Nephron progenitor cell (in vitro differentiated cells): Measurements from ENCODE around the gene TMEM87A.

ENCODE experiments used
- DNase-seq: peaks from one replicate; pipeline ENCODE4 v3.0.0; 2021
- H3K27ac Mint-ChIP-seq: 2 replicates; pipeline ENCODE4 v1.8.0; 2021; ENCODE audit warnings: mild to moderate bottlenecking, moderate library complexity, mixed read lengths
- H3K27me3 Mint-ChIP-seq: 2 replicates; pipeline ENCODE4 v1.8.0; 2021; ENCODE audit warnings: mild to moderate bottlenecking, low read depth, mixed read lengths; ENCODE audit not compliant: poor library complexity
- H3K36me3 Mint-ChIP-seq: 2 replicates; pipeline ENCODE4 v1.8.0; 2021; ENCODE audit warnings: low read depth, mixed read lengths
- H3K4me1 Mint-ChIP-seq: 2 replicates; pipeline ENCODE4 v1.8.0; 2021; ENCODE audit warnings: mixed read lengths
- H3K4me3 Mint-ChIP-seq: 2 replicates; pipeline ENCODE4 v1.8.0; 2021; ENCODE audit warnings: mild to moderate bottlenecking, moderate library complexity, mixed read lengths
- H3K9me3 Mint-ChIP-seq: 2 replicates; pipeline ENCODE4 v1.8.0; 2021; ENCODE audit warnings: mild to moderate bottlenecking, moderate library complexity, mixed read lengths
- CTCF ChIP-seq: fragments of 200-600 bp; sonication (generic); IDR thresholded peaks from 2 replicates; pipeline ENCODE4 v1.5.0; 2021; ENCODE audit warnings: antibody characterized with exemption

TMEM87A gene

GRCh38 chr15:42284551-42284950 is 11.3 kb upstream of the TMEM87A start:
- Mint-ChIP-seq H3K4me3 (no peak overlapping the region), H3K36me3 (no peaks in the 10 kb centered on the region), H3K9me3 (no peaks in the 10 kb centered on the region), H3K27me3 (no peaks in the 10 kb centered on the region), H3K4me1 (peaks cover 15% of the 10 kb centered on the region), H3K27ac (no peak overlapping the region)
- TF ChIP-seq CTCF = no peak
- DNase-seq = no peak

- Mint-ChIP-seq H3K27ac (no peak overlapping the region), H3K4me1 (peaks cover 15% of the 10 kb centered on the region), H3K36me3 (no peaks in the 10 kb centered on the region), H3K27me3 (no peaks in the 10 kb centered on the region), H3K4me3 (no peak overlapping the region), H3K9me3 (no peaks in the 10 kb centered on the region)
- no peak for TF ChIP-seq CTCF
- no peak for DNase-seq
Measured at GRCh38 chr15:42283671-42284070, 10.4 kb upstream of the TMEM87A start.

GRCh38 chr15:42282926-42283325 is 9.7 kb upstream of the TMEM87A start:
- H3K27me3 Mint-ChIP-seq = no peaks in the 10 kb centered on the region
- no peak for DNase-seq
- H3K4me3 Mint-ChIP-seq = no peak overlapping the region
- peak overlapping the region; percentile 88 for H3K27ac Mint-ChIP-seq
- H3K4me1 Mint-ChIP-seq = peaks cover 15% of the 10 kb centered on the region
- H3K9me3 Mint-ChIP-seq = no peaks in the 10 kb centered on the region
- no peaks in the 10 kb centered on the region for H3K36me3 Mint-ChIP-seq
- no peak for TF ChIP-seq CTCF

GRCh38 chr15:42282344-42282743 is 9.1 kb upstream of the TMEM87A start:
- TF ChIP-seq CTCF = no peak
- Mint-ChIP-seq H3K4me3 (no peak overlapping the region), H3K4me1 (peaks cover 15% of the 10 kb centered on the region), H3K36me3 (no peaks in the 10 kb centered on the region), H3K27me3 (no peaks in the 10 kb centered on the region), H3K9me3 (no peaks in the 10 kb centered on the region), H3K27ac (peak overlapping the region; percentile 88)
- DNase-seq = no peak

GRCh38 chr15:42279234-42279723 is 6.0 kb upstream of the TMEM87A start:
- DNase-seq = no peak
- TF ChIP-seq CTCF = no peak
- Mint-ChIP-seq H3K4me3 (no peak overlapping the region), H3K27me3 (no peaks in the 10 kb centered on the region), H3K9me3 (no peaks in the 10 kb centered on the region), H3K36me3 (no peaks in the 10 kb centered on the region), H3K27ac (no peak overlapping the region), H3K4me1 (peaks cover 35% of the 10 kb centered on the region)

GRCh38 chr15:42276762-42277161 is 3.5 kb upstream of the TMEM87A start:
- Mint-ChIP-seq H3K36me3 (no peaks in the 10 kb centered on the region), H3K27ac (no peak overlapping the region), H3K27me3 (no peaks in the 10 kb centered on the region), H3K4me1 (peaks cover 32% of the 10 kb centered on the region), H3K9me3 (no peaks in the 10 kb centered on the region), H3K4me3 (no peak overlapping the region)
- DNase-seq = no peak
- TF ChIP-seq CTCF = no peak
